Measurements from ENCODE around the gene DDB1. TPM values are rescaled to one million over a fixed set of nuclear protein-coding genes. Genes with fewer than 3 reads are reported as not detected.

DDB1 gene
- total RNA-seq, 1 donor from 2014 or later, result 268 TPM

- H3K4me1 Mint-ChIP-seq, result peaks cover 39% of the 10 kb centered on the region
- DNase-seq, result no peak
- H3K27me3 Mint-ChIP-seq, result no peaks in the 10 kb centered on the region
- H3K9me3 Mint-ChIP-seq, result no peaks in the 10 kb centered on the region
- H3K27ac Mint-ChIP-seq, result peak overlapping the region; percentile 37
- peaks cover 26% of the 10 kb centered on the region for H3K36me3 Mint-ChIP-seq (ENCODE audit: low read depth)
- H3K4me3 Mint-ChIP-seq, result no peak overlapping the region
- intact Hi-C loops (cut with micrococcal nuclease), result no loop called here
These were observed 2.4 kb upstream of the DDB1 start for GRCh38 chr11:61335355-61335710.

DNA sequence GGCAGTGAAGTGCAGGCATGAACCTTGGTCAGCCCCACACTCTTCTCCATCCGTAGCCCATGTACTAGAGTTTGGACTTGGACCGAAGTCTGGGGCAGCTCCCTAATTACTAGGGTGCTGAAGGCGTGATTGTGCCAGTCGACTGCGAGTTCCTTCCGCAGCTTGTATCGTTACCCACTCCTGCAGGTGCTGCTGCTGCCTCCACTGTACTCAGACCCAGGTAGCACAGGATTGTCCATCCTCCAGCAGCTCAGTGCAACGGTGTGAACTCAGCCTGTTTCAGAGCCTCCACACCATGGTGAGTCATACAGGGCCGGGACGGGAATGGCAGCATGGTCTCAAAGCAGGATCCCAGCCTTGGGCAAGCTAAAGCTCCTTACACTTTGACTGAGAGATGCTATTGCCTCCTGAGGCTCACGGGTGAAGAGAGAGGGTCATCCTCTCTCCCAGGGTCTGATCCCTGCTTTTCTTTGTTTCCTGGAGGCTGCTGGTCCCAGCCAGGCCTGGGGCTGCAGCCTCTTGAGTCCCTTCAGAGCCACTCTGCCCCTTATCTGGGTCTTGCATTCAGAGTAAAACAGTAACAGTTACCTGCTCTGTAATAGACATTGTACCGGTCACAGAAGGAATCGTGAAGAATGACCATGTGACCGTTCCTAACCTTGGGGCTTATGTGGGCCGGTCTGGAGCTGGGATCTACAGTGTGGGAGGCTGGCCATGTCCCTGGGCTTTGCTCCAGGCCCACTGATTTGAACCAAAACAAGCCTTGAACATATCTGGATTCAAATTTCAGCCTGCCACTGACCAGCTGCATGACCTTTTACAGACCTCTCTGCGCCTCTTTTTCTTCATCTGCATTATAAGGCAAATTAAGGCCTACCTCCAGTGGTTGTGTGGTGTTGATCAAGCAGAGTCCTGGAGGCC lies 1.8 kb upstream of the DDB1 start:
- intact Hi-C loops (cut with micrococcal nuclease), result loop anchor here (5.0 kb wide), 1 partner anchor 492 kb away; the partner anchor contains the start of gene CCDC86
- Mint-ChIP-seq H3K4me1 (peaks cover 46% of the 10 kb centered on the region), H3K4me3 (peak overlapping the region; percentile 97), H3K27ac (peak overlapping the region; percentile 98), H3K36me3 (ENCODE audit: low read depth) (peaks cover 33% of the 10 kb centered on the region), H3K27me3 (no peaks in the 10 kb centered on the region), H3K9me3 (no peaks in the 10 kb centered on the region)
- peak; percentile 60 for DNase-seq

DNA sequence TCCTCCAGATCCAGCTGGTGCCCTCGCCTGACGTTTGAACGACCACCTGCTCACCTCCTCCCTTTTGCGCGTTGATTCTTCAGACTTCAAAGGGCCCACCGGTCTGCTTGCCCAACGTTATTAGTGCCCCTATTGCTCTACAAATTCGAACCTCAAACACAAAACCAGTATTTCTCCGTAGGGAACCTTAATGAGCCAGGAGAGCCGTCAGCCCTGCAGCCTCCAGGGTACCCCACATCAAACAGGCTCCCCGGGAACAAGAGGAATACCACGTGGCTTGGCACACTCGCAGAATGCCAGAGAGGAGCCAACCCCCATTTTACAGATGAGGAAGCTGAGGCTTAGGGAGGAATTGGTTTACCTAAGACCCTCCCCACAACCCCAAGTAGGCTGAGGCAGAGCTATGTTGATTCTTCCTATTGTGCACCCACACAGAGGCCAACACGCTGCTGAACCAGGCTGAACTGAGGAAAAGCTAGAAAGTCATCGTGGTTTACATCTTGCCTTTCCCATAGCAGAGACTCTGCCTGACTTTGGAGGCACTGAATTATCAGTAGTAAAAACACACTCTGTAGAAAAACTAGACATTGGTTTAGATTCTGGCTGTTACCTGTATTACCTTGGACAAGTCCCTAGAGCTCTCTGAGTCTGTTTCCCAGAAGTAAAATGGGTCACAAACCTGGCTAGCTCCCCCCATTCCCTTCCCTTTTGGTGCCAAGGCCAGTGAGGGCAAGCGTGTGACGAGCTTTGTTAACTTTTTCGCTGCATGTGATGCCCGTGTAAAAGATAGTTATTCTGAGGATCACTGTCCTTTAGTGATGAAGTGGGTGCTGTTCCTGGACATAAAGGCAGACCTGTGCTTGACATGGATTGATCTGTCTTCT lies 887 bp upstream of the DDB1 start:
- DNase-seq, result no peak
- H3K9me3 Mint-ChIP-seq, result no peaks in the 10 kb centered on the region
- H3K4me3 Mint-ChIP-seq, result peak overlapping the region; percentile 97
- intact Hi-C loops (cut with micrococcal nuclease), result loop anchor here (1.0 to 5.0 kb wide), 5 partner anchors 29 to 491 kb away; partner anchors contain the start of genes CCDC86, CPSF7, PRPF19 and TMEM138
- H3K4me1 Mint-ChIP-seq, result peaks cover 52% of the 10 kb centered on the region
- peak overlapping the region; percentile 98 for H3K27ac Mint-ChIP-seq
- H3K36me3 Mint-ChIP-seq (ENCODE audit: low read depth), result peaks cover 37% of the 10 kb centered on the region
- no peaks in the 10 kb centered on the region for H3K27me3 Mint-ChIP-seq

DNA sequence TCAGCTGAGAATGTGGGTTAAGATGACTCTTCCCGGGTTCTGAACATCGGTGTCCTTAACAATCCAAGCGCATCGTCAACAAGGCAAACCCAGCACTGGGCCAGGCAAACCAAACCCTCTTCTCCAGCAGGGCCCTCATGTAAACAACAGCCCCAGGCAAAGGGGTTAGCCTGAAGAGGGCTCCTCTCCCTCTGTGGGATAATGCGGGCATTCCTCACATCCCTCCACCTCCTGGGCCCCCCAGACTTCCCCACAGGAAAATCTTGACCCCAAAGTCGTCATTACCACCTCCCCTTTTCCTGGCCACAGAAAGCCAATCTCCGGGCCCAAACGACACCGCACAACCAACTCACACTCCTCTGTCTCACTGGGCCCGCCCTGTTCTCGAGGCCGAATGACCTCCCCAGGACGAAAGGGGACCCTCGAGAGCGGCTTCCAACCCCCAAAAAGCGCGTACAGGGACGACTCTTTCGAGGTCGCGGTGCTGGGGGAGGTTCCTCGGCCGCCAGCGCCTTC lies 566 bp downstream of the DDB1 start:
- Mint-ChIP-seq H3K9me3 (no peaks in the 10 kb centered on the region), H3K4me1 (peaks cover 60% of the 10 kb centered on the region), H3K27me3 (no peaks in the 10 kb centered on the region), H3K27ac (peak overlapping the region; percentile 98), H3K36me3 (ENCODE audit: low read depth) (peaks cover 49% of the 10 kb centered on the region), H3K4me3 (peak overlapping the region; percentile 97)
- peak; percentile 69 for DNase-seq
- intact Hi-C loops (cut with micrococcal nuclease), result loop anchor here (5.0 kb wide), 1 partner anchor 490 kb away; the partner anchor contains the start of gene CCDC86

GRCh38 chr11:61331651-61332050 lies 1.3 kb downstream of the DDB1 start:
- Mint-ChIP-seq H3K4me1 (peaks cover 56% of the 10 kb centered on the region), H3K36me3 (ENCODE audit: low read depth) (peaks cover 49% of the 10 kb centered on the region), H3K27me3 (no peaks in the 10 kb centered on the region), H3K9me3 (no peaks in the 10 kb centered on the region), H3K27ac (peak overlapping the region; percentile 98), H3K4me3 (peak overlapping the region; percentile 97)
- intact Hi-C loops (cut with micrococcal nuclease), result loop anchor here (5.0 kb wide), 1 partner anchor 489 kb away; the partner anchor contains the start of gene CCDC86
- DNase-seq, result no peak

GRCh38 chr11:61329871-61330270 lies 3.0 kb downstream of the DDB1 start:
- H3K4me1 Mint-ChIP-seq, result peaks cover 49% of the 10 kb centered on the region
- H3K4me3 Mint-ChIP-seq, result no peak overlapping the region
- peaks cover 64% of the 10 kb centered on the region for H3K36me3 Mint-ChIP-seq (ENCODE audit: low read depth)
- no peak overlapping the region for H3K27ac Mint-ChIP-seq
- intact Hi-C loops (cut with micrococcal nuclease), result loop anchor here (5.0 kb wide), 1 partner anchor 488 kb away; the partner anchor contains the start of gene CCDC86
- DNase-seq, result no peak
- no peaks in the 10 kb centered on the region for H3K9me3 Mint-ChIP-seq
- no peaks in the 10 kb centered on the region for H3K27me3 Mint-ChIP-seq

GRCh38 chr11:61328351-61328750 lies 4.6 kb downstream of the DDB1 start:
- Mint-ChIP-seq H3K27ac (peak overlapping the region; percentile 24), H3K4me3 (no peak overlapping the region), H3K4me1 (peaks cover 39% of the 10 kb centered on the region), H3K36me3 (ENCODE audit: low read depth) (peaks cover 73% of the 10 kb centered on the region), H3K27me3 (no peaks in the 10 kb centered on the region), H3K9me3 (no peaks in the 10 kb centered on the region)
- intact Hi-C loops (cut with micrococcal nuclease), result no loop called here
- no peak for DNase-seq

GRCh38 chr11:61327669-61328071 lies 5.2 kb downstream of the DDB1 start:
- peaks cover 76% of the 10 kb centered on the region for H3K36me3 Mint-ChIP-seq (ENCODE audit: low read depth)
- H3K27ac Mint-ChIP-seq, result peak overlapping the region; percentile 55
- H3K4me3 Mint-ChIP-seq, result no peak overlapping the region
- peaks cover 37% of the 10 kb centered on the region for H3K4me1 Mint-ChIP-seq
- H3K27me3 Mint-ChIP-seq, result no peaks in the 10 kb centered on the region
- intact Hi-C loops (cut with micrococcal nuclease), result no loop called here
- no peaks in the 10 kb centered on the region for H3K9me3 Mint-ChIP-seq
- DNase-seq, result no peak

DNA sequence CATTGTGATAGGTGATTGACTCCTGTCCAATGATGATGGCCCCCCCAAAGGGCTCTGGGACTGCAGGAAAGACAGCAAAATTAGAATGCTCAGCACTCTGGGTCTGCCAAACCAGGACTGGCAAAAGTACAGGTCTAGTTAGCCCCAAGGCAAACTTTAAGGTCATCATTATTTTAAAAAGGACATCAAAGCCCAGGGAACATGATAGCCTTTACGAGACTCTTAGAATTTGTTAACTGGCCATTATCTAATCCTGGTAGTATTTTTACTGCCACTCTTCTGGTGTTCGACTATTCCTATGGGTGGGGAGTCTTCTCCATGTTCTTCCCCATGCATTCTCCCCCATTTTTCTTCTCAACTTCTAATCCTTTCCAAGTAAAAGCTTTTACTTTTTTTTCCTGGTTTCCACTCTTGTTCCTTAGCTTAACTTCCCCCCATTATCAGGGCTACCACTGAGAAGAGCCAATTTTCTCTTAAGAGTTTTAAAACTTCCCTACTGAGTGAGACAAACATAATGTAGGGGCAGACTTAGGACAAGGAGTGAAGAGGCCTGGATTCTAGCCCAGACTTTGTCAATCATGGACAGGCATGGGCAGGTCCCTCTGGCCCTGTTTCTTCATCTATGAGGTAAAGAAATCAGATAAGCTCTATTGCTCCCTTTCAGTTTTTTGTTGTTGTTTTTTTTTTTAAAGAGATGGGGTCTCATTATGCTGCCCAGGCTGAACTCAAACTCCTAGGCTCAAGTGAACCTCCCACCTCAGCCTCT lies 7.1 kb downstream of the DDB1 start:
- no peaks in the 10 kb centered on the region for H3K9me3 Mint-ChIP-seq
- peaks cover 72% of the 10 kb centered on the region for H3K36me3 Mint-ChIP-seq (ENCODE audit: low read depth)
- H3K4me1 Mint-ChIP-seq, result peaks cover 23% of the 10 kb centered on the region
- H3K4me3 Mint-ChIP-seq, result no peak overlapping the region
- no peak for DNase-seq
- intact Hi-C loops (cut with micrococcal nuclease), result no loop called here
- H3K27ac Mint-ChIP-seq, result no peak overlapping the region
- H3K27me3 Mint-ChIP-seq, result no peaks in the 10 kb centered on the region

- H3K9me3 Mint-ChIP-seq, result no peaks in the 10 kb centered on the region
- no peak for DNase-seq
- no peak overlapping the region for H3K27ac Mint-ChIP-seq
- H3K36me3 Mint-ChIP-seq (ENCODE audit: low read depth), result peaks cover 55% of the 10 kb centered on the region
- H3K4me1 Mint-ChIP-seq, result no peaks in the 10 kb centered on the region
- H3K27me3 Mint-ChIP-seq, result no peaks in the 10 kb centered on the region
- H3K4me3 Mint-ChIP-seq, result no peak overlapping the region
- intact Hi-C loops (cut with micrococcal nuclease), result no loop called here
These were observed 17.6 kb downstream of the DDB1 start for GRCh38 chr11:61315260-61315659.

GRCh38 chr11:61310749-61311148 lies 22.2 kb downstream of the DDB1 start:
- H3K27ac Mint-ChIP-seq, result no peak overlapping the region
- intact Hi-C loops (cut with micrococcal nuclease), result no loop called here
- no peak for DNase-seq
- no peak overlapping the region for H3K4me3 Mint-ChIP-seq
- peaks cover 36% of the 10 kb centered on the region for H3K36me3 Mint-ChIP-seq (ENCODE audit: low read depth)
- no peaks in the 10 kb centered on the region for H3K9me3 Mint-ChIP-seq
- H3K27me3 Mint-ChIP-seq, result no peaks in the 10 kb centered on the region
- no peaks in the 10 kb centered on the region for H3K4me1 Mint-ChIP-seq

DNA sequence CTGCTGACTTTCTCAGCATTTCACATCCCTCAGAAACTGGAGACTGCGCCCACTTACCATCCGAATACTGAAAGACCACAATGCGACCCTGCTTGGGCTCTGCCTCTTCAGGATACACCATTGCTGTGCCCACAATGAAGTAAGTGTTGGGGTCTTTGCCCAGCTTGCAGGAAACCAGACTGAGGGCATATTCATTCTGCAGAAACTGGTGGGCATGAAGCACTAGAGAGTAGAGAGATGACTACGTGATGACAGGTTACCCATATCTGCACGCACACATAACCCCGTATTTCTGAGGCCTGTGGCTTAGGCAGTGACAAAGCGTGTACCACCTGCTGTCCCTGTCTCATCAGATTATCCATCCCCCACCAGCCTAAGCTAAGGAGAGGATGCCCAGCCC lies 23.2 kb downstream of the DDB1 start:
- intact Hi-C loops (cut with micrococcal nuclease), result no loop called here
- DNase-seq, result no peak
- H3K9me3 Mint-ChIP-seq, result no peaks in the 10 kb centered on the region
- peaks cover 39% of the 10 kb centered on the region for H3K36me3 Mint-ChIP-seq (ENCODE audit: low read depth)
- no peak overlapping the region for H3K27ac Mint-ChIP-seq
- H3K4me3 Mint-ChIP-seq, result no peak overlapping the region
- no peaks in the 10 kb centered on the region for H3K4me1 Mint-ChIP-seq
- no peaks in the 10 kb centered on the region for H3K27me3 Mint-ChIP-seq

GRCh38 chr11:61309141-61309540 lies 23.8 kb downstream of the DDB1 start:
- no peak for DNase-seq
- H3K36me3 Mint-ChIP-seq (ENCODE audit: low read depth), result peaks cover 40% of the 10 kb centered on the region
- intact Hi-C loops (cut with micrococcal nuclease), result no loop called here
- no peaks in the 10 kb centered on the region for H3K27me3 Mint-ChIP-seq
- no peaks in the 10 kb centered on the region for H3K4me1 Mint-ChIP-seq
- no peak overlapping the region for H3K27ac Mint-ChIP-seq
- no peaks in the 10 kb centered on the region for H3K9me3 Mint-ChIP-seq
- H3K4me3 Mint-ChIP-seq, result no peak overlapping the region

Data from activated CD4-positive, alpha-beta T cell treated with anti-CD3 and anti-CD28 coated beads, Interleukin-2, amount 10 ng/mL, durations not matched to agents 24 days and 14 days (primary cell).